ENCODE measurements around the gene LAMA5. TPM values are rescaled to one million over a fixed set of nuclear protein-coding genes. Genes with fewer than 3 reads are reported as not detected.
A peak's percentile ranks its signal among the peaks of the same experiment; 100 is the strongest.

The LAMA5 gene
- total RNA-seq (2014; rRNA removed; shearing (Covaris generic)) = 5.6 and 29.7 TPM in 2 replicates

DNA sequence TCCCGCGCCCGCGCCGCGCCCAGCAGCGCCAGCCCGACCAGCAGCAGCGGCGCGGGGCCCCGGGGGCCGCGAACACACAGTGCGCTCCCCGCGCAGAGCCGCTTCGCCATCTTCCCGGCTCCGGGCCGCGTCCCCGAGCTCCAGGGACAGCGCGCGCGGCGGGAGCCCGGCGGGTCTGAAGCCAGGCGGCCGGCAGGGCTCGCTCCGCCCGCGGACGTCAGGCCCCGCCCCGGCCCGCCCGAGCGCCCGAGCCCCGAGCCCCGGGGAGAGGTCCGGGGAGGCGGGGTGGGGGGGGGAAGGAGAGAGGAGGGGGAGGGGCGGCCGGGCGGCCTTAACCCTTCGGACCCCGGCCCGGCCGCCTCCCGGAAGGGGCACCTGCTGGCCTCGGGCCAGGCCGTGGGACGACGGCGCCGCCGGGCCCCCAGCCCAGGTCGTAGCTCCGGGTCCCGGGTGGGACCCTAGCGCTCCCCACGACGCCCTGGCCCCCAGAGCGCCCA, at the start of gene LAMA5:
Gene LAMA5, minus strand, starts transcription at position 177 of the 497 bp plus-strand sequence. Its CDS starts 67 bp downstream, at position 110.
- DNase-seq (ENCODE audit: low read depth) = no peak

DNA sequence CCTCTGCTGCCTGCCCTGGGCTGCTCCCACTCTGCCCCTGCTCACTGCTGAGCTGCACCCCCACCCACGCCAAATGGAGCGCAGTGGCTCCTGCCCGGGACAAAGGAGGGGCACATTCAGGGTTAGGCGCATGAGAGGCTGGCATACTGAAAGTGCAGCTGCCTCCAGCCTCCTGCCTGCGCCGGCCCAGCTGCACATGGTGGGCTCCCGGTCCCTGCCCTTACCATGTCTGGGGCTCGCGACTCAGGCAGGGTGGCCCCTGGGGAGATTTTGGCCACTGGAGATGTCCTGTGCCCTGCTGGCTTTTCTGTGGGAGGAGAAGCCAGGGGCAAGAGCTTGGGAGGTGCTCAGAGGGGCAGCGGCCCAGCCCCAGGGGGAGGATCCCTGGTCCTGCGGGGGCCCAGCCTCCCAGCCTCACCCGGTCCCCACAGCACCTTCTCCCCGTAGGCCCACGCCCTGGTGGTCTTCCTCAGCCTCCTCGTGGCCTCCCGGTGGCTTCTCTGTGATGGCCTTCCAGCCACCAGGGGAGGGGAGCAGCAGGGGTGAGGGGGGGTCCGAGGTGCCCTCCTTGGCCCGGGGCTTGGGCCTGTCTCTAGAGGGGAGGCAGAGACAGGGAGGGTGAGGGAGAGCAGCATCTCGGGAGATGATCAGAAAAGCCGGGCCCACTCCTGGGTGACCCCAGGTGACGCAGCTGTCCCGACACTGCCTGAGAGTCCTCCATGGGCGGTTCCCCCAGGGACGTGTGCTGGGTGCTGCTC, 48.4 kb upstream of the LAMA5 start:
- DNase-seq (ENCODE audit: low read depth) = no peak

- peak; percentile 28 for DNase-seq (ENCODE audit: low read depth)
Measured at GRCh38 chr20:62413896-62414481, 46.9 kb upstream of the LAMA5 start.

- no peak for DNase-seq (ENCODE audit: low read depth)
Measured at GRCh38 chr20:62413025-62413570, 46.0 kb upstream of the LAMA5 start.

GRCh38 chr20:62412194-62413024, 45.3 kb upstream of the LAMA5 start:
- no peak for DNase-seq (ENCODE audit: low read depth)

DNA sequence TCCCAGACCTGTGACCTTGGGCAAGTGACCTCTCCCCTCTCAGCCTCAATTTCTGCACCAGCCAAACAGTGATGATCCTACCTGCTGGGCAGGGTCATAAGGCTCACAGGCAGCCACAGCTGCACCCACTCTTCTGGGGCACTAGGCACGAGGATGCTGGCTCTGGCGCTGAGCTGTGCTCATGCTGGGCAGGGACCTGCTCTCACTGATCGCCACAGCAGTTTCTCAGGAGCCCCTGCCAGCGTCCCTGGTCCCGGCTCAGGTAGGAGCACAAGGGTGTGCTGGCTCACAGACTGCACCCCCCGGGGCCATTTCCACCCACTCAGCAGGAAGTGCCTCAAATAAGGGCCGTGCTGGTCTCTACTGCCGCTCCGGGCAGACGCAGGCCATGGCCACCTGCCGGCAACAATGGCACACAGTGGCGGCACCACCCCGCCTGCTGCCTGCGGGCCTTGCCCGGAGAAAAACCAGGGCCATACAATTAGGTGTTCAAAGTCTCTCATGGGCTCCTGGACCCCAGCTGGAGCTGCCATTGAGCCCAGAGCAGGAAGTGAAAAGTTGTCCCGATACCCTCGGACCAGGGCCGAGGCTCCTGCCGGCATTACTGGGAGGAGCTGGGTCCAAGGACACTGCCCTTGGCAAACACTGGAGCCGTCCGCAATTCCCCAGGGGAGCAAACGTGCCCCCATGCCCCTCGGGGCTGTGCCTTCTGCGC, 44.5 kb upstream of the LAMA5 start:
- no peak for DNase-seq (ENCODE audit: low read depth)

DNA sequence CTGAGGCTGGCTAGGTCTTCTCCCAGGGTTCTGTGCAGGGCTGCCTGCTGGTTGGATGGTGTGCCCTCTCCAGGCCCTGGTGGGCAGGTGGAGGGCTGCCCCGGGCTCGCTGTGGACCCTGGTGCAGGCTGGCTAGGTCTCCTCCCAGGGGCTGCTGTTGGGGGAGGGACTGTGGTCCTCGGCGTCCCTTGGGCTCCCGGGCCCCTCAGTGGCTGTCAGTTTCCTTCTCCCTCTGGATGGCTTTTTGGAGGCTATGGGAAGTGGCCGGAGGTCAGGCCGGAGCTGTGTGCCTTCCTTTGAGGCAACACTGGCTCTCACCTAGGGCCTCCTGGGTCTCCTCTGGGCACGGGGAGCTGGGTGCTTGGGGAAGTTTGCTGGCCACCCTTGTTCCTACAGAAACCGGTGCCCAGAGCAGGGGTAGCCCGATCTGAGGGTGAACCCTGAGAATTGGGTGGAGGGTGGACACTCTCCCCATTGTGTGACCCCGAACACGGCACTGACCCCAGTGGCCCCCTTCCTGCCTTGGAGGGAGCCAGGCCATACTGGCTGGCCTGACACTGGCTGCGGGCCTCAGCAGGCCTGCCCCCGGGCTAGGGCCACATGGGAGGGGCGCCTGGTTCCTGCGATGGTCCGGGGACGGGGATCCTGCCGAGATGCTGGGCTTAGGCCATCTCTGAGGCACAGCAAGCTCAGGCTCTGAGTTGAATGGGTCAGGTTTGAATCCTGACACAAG, 43.8 kb upstream of the LAMA5 start:
- DNase-seq (ENCODE audit: low read depth) = no peak

GRCh38 chr20:62409931-62410745, 43.0 kb upstream of the LAMA5 start:
- peak; percentile 76 for DNase-seq (ENCODE audit: low read depth)

DNA sequence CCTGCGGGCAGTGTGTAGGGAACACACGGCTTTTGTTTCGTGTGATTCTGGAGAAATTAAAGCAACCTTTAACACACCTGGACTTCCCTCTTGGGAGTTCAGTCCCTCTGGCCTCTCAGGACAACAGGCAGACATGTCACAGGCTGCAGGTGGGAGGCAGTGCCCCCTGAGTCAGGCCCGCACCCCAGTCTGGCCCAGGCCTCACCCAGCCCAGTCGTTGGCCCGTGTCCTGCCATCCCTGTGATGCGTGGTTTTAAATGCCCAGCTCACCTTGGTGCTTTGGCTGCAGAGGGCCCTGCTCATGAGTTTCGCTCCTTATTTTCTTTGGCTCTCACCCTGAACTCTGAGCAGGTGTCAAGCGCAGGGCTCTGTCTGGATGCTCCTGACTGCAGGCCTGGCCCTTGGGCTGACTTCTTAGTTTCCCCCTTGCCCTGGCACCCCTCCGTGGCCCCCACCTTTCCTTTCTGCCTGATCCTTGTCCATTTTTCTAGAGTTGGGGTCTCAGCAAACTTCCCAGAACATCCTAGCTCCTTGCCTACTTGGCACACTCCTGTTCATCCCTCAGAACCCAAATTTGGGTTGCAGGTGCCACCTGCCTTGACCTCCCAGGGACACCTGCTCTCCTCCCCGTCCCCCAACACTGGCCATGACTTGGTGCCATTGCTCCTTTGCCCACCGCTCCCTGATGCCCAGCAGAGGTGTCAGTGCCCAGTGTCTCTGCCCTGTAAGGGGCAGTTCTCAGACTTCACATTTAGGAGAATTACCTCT, 42.2 kb upstream of the LAMA5 start:
- no peak for DNase-seq (ENCODE audit: low read depth)

GRCh38 chr20:62408640-62409039, 41.5 kb upstream of the LAMA5 start:
- DNase-seq (ENCODE audit: low read depth) = no peak

DNA sequence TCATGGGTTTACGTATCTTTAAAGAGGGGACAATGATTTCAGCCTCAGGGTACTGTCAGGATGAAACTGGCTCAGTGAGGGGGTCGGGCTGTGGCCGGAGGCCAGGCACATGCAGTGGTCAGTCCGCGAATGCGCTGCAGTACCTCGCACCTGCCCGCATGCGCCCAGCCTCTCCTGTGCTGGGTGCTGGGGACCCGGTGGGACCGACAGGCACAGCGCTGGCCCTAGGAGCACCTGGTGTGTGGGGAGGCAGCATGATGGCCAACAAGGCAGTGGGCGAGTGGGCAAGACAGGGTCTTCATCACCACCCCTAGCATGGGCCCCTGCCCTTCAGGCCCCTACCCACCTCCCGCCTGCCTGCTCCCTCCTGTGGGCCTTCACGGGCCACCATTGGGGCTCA, 40.9 kb upstream of the LAMA5 start:
- no peak for DNase-seq (ENCODE audit: low read depth)

DNA sequence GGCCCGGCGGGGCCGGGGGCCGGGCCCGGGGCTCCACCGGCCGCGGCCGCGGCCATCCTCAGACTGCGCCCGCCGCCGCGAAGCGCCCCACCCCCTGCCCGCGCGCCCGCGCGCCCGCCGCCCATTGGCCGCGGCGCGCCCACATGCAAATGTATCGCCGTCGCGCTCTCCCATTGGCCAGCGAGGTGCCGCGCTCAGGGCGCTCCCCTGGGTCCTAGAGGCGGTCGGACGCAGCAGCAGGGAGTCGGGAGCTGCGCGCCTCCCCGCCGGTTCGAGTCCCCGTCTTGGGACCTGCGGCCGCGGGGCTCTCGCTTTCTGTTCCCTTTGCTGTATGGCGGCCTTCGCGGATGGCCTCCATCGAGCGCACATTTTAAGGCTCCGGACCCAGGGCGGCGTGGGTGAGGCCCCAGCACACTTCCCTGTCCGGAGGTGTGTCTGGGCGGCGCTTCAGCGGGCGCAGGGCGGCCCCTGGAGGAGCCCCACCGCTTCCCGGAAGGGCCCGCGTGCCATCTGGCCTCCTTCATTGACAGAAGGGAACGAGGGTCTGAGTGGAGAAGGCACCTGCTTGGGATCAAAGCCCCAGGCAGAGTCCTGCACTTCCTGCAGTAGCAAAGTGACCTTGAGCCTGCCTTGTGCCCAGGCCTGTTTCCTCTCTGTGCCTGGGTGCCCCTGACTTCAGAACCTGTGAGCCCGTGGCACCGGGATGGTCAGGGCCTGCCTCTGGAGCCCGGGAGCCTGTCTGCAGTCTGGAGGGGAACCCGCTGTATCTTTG, 40.3 kb upstream of the LAMA5 start, which contains the start of gene CABLES2:
Gene CABLES2, minus strand, starts transcription at position 65 of the 772 bp plus-strand sequence. Its CDS starts 9 bp downstream, at position 56.
- peak; percentile 95 for DNase-seq (ENCODE audit: low read depth)

DNA sequence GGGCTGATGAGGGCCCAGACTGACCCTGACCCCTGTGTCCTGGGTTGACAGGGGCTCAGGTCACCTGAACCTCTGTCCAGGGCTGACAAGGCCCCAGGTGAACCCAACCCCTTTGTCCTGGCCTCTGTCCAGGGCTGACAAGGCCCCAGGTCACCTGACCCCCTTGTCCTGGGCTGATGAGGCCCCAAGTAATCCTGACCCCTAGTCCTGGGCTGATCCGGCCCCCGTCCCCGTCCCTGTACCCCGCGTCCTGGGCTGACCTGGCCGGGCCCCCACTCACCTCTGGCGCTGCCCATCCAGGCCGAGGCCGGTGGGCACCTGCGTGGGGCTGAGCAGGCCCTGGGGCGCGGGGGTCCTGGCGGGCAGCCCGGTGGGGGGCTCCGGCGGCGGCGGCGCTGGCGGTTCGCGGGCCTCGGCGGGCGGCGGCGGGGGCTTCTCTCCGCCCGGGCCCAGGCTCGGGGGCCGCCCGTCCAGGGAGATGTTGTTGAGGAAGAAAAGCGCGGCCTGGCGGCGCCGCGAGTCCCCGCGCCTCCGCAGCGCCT, 39.6 kb upstream of the LAMA5 start:
- DNase-seq (ENCODE audit: low read depth) = peak; percentile 24

DNA sequence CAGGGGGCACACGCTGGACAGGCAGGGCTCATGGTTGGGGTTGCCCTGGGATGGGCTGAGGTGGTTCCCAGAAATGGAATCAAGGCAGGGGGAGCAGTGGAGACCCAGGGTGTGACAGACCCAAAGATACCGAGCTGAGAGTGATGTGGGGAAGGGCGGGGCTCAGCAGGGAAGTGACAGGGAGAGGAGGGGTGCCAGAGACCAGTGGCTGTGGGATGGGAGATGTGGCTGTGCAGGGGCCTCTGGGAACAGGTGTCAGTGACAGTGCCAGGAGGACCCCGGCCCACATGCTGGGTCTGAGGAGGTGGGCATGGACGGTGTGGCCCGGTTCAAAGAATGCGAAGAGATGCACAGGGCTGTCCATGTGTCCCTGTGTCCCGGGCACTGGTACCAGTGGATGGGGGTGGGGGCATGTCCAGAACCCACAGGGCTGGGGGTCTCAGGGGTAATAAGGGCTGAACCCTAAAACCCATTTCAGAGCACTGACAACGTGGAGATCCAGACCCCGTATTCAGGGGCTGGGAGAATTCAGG, 38.9 kb upstream of the LAMA5 start:
- no peak for DNase-seq (ENCODE audit: low read depth)

DNA sequence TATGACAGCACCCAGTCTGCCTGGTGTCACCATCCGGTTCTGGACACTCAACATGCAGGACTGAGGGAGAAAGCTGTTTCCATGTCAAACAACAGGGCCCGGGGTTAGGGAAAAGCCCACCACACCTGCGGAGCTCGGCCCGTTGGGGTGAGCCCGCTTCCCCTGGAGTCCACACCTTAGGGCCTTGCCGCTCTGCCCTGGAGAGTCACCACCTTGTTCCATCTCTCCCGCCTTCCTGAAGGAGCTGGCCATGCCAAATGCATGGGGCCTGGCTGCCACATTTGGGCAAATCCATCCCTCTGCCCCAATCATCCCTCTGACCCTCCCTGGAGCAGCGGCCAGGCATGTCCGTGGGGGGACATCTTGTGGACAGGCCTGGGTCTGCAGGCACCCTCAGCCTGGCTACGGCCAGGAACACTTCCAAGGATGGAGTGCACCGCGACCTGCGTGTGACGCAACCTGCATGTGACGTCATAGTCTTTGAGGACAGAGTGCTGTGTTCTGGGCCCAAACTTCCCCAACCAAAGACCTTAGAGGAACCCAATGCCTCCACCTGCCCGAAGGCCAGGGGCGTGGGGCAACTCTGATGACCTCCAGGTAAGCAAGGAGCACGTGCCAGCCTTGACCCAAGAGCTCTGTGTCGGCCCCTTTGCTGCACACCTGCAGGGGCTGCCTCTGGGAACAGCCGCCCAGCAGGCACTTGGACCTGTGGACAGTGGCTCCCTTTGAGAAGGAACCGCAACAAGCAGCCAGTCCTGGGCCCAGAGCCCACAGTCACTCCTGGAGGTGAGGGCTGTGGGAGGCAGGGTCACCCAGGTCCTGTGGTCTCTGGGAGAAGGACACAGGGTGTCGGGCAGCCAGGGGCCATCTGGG, 38.2 kb upstream of the LAMA5 start:
- peak; percentile 51 for DNase-seq (ENCODE audit: low read depth)

DNA sequence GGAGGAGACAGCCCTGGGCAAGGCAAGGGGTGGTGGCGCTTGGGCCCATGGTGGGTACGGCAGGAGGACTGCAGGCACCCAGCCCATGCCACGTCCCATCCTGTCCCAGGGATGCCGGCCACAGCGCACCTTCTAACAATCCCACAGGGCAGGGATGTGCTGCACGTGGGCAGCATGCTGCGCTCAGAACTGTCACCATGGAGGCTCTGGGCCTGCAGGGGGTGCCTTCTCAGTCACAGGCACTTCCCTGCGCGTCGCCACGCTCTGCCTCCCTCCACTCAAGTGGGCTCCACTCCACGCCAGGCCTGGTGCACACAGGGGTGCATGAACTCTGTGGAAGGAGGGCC, 37.6 kb upstream of the LAMA5 start:
- no peak for DNase-seq (ENCODE audit: low read depth)

Measured in M059J (cell line).